ENCODE results near the gene CD164.
"Not testable (repeated sequence)": the region's sequence is repeated elsewhere in the genome, so short reads cannot be mapped to it uniquely, and the experiment has no call there.

CD164 gene

GRCh38 chr6:109339906-109340678 is 42.2 kb downstream of the CD164 start:
- no peak for DNase-seq

GRCh38 chr6:109336221-109336961 is 45.9 kb downstream of the CD164 start:
- DNase-seq = no peak

GRCh38 chr6:109333870-109334269 is 48.4 kb downstream of the CD164 start:
- not testable (repeated sequence) for DNase-seq

GRCh38 chr6:109332748-109333147 is 49.5 kb downstream of the CD164 start:
- no peak for DNase-seq

GRCh38 chr6:109331081-109331480 is 51.2 kb downstream of the CD164 start:
- no peak for DNase-seq

- no peak for DNase-seq
These were observed 52.0 kb downstream of the CD164 start for GRCh38 chr6:109330263-109330662.

GRCh38 chr6:109328629-109329028 is 53.6 kb downstream of the CD164 start:
- no peak for DNase-seq

- DNase-seq = no peak
These were observed 54.3 kb downstream of the CD164 start for GRCh38 chr6:109327959-109328358.

GRCh38 chr6:109327491-109327890 is 54.8 kb downstream of the CD164 start:
- DNase-seq = no peak

GRCh38 chr6:109326351-109326750 is 55.9 kb downstream of the CD164 start:
- no peak for DNase-seq

GRCh38 chr6:109325400-109325801 is 56.9 kb downstream of the CD164 start:
- DNase-seq = no peak

GRCh38 chr6:109323241-109323640 is 59.0 kb downstream of the CD164 start:
- DNase-seq = no peak

- no peak for DNase-seq
These were observed 59.4 kb downstream of the CD164 start for GRCh38 chr6:109322825-109323224.

GRCh38 chr6:109321752-109322151 is 60.5 kb downstream of the CD164 start:
- DNase-seq = no peak

GRCh38 chr6:109320072-109320471 is 62.2 kb downstream of the CD164 start:
- no peak for DNase-seq

GRCh38 chr6:109318328-109318876 is 63.9 kb downstream of the CD164 start:
- no peak for DNase-seq

- no peak for DNase-seq
These were observed 65.4 kb downstream of the CD164 start for GRCh38 chr6:109316909-109317308.

Data from amniotic stem cell (primary cell).